Measurements from ENCODE around the gene CCNC. TPM values are rescaled to one million over a fixed set of nuclear protein-coding genes. Genes with fewer than 3 reads are reported as not detected.

CCNC gene
- total and polyA plus RNA-seq, 2 experiments from 2014 or later: 108 to 143 TPM

DNA sequence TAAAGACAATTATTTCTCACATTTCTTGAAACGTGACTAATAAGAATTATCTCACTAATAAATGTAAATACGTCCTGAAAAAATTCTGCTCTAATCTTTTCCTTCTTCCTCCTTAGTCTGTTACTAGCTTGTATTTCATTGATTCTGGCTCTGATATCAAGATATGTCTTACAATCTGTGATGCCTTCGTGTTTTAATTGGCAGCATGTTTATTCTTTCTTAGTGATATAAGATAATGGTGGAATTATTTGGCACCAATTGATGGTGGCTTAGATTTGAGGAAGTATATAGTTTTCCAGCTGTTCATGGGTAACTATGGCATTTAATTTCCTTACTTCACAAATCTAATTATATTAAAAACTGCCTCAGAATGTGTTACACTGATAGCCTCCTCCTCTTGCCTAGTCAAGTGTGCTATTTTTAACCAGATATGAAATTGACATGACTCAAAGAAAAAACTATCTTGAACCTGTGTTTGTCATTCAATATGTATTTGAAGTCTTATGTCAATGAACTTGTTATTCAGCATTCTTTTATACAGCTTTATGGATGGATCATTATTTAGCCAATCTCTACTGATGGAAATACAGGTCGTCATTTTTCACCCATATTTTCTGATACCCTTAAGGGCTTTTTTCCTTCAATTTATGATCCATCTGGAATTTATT, 5.3 kb downstream of the CCNC start:
- H3K27ac ChIP-seq (ENCODE audit: low read depth): no peak overlapping the region
- Mint-ChIP-seq H3K9me3 (no peaks in the 10 kb centered on the region), H3K27me3 (ENCODE audit: insufficient read depth, low read depth, poor library complexity) (peaks cover 5% of the 10 kb centered on the region), H3K4me3 (no peak overlapping the region), H3K36me3 (ENCODE audit: low read depth) (peaks cover 13% of the 10 kb centered on the region; the same call in 2 of the 3 replicates), H3K4me1 (peaks cover 10% of the 10 kb centered on the region), H3K27ac (no peak overlapping the region)
- no peaks in the 10 kb centered on the region for H3K9me2 ChIP-seq (ENCODE audit: insufficient read depth)
- peaks cover 75% of the 10 kb centered on the region for H3K79me2 ChIP-seq (replicated peaks; ENCODE audit: insufficient read depth)
- H3K27me3 ChIP-seq (ENCODE audit: insufficient read depth): no peaks in the 10 kb centered on the region
- ATAC-seq (no peak), DNase-seq (ENCODE audit: low spot score) (no peak)
- H3K4me2 ChIP-seq: no peak overlapping the region
- TF ChIP-seq JUNB (IDR thresholded peaks at IDR 0.05; ENCODE audit: unreplicated experiment) (no peak), EZH2 (IDR thresholded peaks at IDR 0.05; ENCODE audit: low read depth, unreplicated experiment) (no peak), ZNF331 (CRISPR knock-in tag; IDR thresholded peaks at IDR 0.05; ENCODE audit: low read depth) (no peak), NANOG (IDR thresholded peaks at IDR 0.05; ENCODE audit: borderline replicate concordance) (no peak), CREB1 (CRISPR knock-in tag; IDR thresholded peaks at IDR 0.05; ENCODE audit: low read depth) (no peak), POLR2AphosphoS5 (IDR thresholded peaks at IDR 0.05; ENCODE audit: low read depth) (no peak), ZNF114 (CRISPR knock-in tag; IDR thresholded peaks at IDR 0.05) (no peak), EZH2phosphoT487 (IDR thresholded peaks at IDR 0.05; ENCODE audit: unreplicated experiment) (no peak), STAT1 (IDR thresholded peaks at IDR 0.05; ENCODE audit: unreplicated experiment) (no peak)
- TF ChIP-seq, protein P1, sequence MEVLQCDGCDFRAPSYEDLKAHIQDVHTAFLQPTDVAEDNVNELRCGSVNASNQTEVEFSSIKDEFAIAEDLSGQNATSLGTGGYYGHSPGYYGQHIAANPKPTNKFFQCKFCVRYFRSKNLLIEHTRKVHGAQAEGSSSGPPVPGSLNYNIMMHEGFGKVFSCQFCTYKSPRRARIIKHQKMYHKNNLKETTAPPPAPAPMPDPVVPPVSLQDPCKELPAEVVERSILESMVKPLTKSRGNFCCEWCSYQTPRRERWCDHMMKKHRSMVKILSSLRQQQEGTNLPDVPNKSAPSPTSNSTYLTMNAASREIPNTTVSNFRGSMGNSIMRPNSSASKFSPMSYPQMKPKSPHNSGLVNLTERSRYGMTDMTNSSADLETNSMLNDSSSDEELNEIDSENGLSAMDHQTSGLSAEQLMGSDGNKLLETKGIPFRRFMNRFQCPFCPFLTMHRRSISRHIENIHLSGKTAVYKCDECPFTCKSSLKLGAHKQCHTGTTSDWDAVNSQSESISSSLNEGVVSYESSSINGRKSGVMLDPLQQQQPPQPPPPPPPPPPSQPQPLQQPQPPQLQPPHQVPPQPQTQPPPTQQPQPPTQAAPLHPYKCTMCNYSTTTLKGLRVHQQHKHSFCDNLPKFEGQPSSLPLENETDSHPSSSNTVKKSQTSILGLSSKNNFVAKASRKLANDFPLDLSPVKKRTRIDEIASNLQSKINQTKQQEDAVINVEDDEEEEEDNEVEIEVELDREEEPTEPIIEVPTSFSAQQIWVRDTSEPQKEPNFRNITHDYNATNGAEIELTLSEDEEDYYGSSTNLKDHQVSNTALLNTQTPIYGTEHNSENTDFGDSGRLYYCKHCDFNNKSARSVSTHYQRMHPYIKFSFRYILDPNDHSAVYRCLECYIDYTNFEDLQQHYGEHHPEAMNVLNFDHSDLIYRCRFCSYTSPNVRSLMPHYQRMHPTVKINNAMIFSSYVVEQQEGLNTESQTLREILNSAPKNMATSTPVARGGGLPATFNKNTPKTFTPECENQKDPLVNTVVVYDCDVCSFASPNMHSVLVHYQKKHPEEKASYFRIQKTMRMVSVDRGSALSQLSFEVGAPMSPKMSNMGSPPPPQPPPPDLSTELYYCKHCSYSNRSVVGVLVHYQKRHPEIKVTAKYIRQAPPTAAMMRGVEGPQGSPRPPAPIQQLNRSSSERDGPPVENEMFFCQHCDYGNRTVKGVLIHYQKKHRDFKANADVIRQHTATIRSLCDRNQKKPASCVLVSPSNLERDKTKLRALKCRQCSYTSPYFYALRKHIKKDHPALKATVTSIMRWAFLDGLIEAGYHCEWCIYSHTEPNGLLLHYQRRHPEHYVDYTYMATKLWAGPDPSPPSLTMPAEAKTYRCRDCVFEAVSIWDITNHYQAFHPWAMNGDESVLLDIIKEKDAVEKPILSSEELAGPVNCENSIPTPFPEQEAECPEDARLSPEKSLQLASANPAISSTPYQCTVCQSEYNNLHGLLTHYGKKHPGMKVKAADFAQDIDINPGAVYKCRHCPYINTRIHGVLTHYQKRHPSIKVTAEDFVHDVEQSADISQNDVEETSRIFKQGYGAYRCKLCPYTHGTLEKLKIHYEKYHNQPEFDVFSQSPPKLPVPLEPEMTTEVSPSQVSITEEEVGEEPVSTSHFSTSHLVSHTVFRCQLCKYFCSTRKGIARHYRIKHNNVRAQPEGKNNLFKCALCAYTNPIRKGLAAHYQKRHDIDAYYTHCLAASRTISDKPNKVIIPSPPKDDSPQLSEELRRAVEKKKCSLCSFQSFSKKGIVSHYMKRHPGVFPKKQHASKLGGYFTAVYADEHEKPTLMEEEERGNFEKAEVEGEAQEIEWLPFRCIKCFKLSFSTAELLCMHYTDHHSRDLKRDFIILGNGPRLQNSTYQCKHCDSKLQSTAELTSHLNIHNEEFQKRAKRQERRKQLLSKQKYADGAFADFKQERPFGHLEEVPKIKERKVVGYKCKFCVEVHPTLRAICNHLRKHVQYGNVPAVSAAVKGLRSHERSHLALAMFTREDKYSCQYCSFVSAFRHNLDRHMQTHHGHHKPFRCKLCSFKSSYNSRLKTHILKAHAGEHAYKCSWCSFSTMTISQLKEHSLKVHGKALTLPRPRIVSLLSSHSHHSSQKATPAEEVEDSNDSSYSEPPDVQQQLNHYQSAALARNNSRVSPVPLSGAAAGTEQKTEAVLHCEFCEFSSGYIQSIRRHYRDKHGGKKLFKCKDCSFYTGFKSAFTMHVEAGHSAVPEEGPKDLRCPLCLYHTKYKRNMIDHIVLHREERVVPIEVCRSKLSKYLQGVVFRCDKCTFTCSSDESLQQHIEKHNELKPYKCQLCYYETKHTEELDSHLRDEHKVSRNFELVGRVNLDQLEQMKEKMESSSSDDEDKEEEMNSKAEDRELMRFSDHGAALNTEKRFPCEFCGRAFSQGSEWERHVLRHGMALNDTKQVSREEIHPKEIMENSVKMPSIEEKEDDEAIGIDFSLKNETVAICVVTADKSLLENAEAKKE (CRISPR knock-in tag; IDR thresholded peaks at IDR 0.05): no peak
- TF ChIP-seq, protein P2, sequence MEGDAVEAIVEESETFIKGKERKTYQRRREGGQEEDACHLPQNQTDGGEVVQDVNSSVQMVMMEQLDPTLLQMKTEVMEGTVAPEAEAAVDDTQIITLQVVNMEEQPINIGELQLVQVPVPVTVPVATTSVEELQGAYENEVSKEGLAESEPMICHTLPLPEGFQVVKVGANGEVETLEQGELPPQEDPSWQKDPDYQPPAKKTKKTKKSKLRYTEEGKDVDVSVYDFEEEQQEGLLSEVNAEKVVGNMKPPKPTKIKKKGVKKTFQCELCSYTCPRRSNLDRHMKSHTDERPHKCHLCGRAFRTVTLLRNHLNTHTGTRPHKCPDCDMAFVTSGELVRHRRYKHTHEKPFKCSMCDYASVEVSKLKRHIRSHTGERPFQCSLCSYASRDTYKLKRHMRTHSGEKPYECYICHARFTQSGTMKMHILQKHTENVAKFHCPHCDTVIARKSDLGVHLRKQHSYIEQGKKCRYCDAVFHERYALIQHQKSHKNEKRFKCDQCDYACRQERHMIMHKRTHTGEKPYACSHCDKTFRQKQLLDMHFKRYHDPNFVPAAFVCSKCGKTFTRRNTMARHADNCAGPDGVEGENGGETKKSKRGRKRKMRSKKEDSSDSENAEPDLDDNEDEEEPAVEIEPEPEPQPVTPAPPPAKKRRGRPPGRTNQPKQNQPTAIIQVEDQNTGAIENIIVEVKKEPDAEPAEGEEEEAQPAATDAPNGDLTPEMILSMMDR (conservative IDR thresholded peaks at IDR 0.05; ENCODE audit: low read depth in 2 of 2): no peak
- TF ChIP-seq, protein P3, sequence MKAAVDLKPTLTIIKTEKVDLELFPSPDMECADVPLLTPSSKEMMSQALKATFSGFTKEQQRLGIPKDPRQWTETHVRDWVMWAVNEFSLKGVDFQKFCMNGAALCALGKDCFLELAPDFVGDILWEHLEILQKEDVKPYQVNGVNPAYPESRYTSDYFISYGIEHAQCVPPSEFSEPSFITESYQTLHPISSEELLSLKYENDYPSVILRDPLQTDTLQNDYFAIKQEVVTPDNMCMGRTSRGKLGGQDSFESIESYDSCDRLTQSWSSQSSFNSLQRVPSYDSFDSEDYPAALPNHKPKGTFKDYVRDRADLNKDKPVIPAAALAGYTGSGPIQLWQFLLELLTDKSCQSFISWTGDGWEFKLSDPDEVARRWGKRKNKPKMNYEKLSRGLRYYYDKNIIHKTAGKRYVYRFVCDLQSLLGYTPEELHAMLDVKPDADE (IDR thresholded peaks at IDR 0.05): no peak
- no peak overlapping the region for H2AFZ ChIP-seq
- no peak overlapping the region for H3K4me3 ChIP-seq
- H3F3A ChIP-seq (replicated peaks; ENCODE audit: low read depth): no peaks in the 10 kb centered on the region
- H3K4me1 ChIP-seq (ENCODE audit: insufficient read depth): 0 out of 2 replicates have a peak, but pooled peaks cover 7% of the 10 kb centered on the region
- H3K36me3 ChIP-seq (ENCODE audit: insufficient read depth): peaks cover 4% of the 10 kb centered on the region; the same call in 1 of the 2 replicates
- H4K20me1 ChIP-seq (replicated peaks; ENCODE audit: insufficient read depth): peaks cover 24% of the 10 kb centered on the region

Measured in GM23338 (cell line).